ENCODE measurements around the gene LY6G5B.

Gene LY6G5B

GRCh38 chr6:31633447-31633846 lies 36.3 kb upstream of the LY6G5B start:
- TF ChIP-seq CTCF (IDR thresholded peaks at IDR 0.05; ENCODE audit: borderline replicate concordance, insufficient read depth, low read depth, low read length): no peak
- no peak overlapping the region for H3K4me3 ChIP-seq (ENCODE audit: low read depth, low read length)

DNA sequence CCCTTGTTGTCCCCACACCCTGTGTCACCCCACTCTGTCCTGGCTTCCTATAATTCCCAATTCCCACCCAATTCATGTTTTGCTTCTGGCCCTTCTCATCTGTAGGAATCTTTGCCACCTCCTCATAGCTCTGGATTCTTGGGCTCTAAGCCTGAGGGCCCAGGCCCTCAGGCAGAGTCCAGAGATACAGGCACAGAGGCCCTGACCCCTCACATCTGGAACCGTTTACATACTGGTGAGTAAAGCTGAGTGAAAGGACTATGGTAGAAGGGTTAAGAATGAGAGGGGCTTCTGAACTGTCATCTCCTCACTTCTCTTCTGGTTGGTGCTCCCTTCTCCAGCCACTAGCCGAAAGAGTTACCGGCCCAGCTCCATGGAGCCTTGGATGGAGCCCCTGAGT lies 35.6 kb upstream of the LY6G5B start:
- H3K4me3 ChIP-seq (ENCODE audit: low read depth, low read length): no peak overlapping the region
- TF ChIP-seq CTCF (IDR thresholded peaks at IDR 0.05; ENCODE audit: borderline replicate concordance, insufficient read depth, low read depth, low read length): no peak

DNA sequence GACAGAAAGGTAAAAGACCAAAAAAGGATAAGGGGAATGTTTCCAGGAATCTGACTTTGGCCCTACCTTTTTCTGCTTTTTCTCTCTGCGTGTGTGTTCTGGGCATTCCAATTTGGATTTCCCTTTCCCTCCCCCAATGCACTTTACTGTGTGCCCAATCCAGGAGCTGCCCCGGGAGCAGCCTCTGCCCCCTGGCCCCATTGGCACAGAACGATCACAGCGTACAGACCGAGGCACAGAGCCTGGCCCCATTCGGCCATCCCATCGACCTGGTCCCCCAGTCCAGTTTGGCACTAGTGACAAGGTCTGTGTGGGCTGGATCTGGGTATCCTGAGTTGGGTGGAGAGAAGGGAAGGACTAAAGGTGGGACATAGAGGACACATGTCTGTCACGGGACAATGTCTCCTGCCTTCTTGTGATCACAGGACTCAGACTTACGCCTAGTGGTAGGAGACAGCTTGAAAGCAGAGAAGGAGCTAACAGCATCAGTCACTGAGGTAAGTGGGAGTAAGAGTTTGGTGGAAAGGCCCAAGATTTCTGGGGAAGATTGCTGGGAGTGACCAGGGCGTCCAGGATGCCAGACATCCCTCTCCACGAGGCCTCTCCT lies 34.7 kb upstream of the LY6G5B start:
- TF ChIP-seq CTCF (IDR thresholded peaks at IDR 0.05; ENCODE audit: borderline replicate concordance, insufficient read depth, low read depth, low read length): no peak

DNA sequence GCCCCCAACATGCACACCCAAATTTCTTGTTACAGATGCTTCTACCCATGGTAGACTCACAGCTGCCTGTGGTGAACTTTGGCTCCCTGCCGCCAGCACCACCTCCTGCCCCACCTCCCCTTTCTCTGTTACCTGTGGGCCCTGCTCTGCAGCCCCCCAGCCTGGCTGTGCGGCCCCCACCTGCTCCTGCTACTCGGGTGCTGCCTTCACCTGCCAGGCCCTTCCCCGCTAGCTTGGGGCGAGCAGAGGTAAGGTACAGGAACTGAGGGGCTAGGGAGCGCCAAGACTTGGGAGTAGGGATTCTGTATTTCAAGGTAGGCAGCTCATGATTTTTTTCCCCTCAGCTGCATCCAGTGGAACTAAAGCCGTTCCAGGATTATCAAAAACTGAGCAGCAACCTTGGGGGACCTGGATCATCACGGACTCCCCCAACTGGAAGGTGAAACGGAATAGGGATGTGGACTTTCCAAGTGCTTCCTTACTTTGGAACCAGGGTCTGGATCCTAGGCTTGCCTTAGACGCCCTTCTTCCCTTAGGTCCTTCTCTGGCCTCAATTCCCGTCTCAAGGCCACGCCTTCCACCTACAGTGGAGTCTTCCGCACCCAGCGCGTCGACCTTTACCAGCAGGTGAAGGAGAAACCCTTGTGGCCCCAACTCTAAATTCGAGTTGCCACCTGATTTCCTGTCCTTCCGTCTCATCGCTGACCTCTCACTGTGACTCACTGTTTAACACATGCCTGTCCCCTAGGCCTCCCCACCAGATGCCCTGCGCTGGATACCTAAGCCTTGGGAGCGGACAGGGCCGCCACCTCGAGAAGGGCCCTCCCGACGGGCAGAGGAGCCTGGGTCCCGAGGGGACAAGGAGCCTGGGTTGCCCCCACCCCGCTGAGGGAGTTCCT lies 32.8 kb upstream of the LY6G5B start:
- TF ChIP-seq CTCF (IDR thresholded peaks at IDR 0.05; ENCODE audit: borderline replicate concordance, insufficient read depth, low read depth, low read length): no peak

More for the DNA sequence above, 34.7 kb upstream of the LY6G5B start:
- no peak overlapping the region for H3K4me3 ChIP-seq (ENCODE audit: low read depth, low read length)

GRCh38 chr6:31639043-31639442 lies 30.7 kb upstream of the LY6G5B start:
- no peak for TF ChIP-seq CTCF (IDR thresholded peaks at IDR 0.05; ENCODE audit: borderline replicate concordance, insufficient read depth, low read depth, low read length)
- no peak overlapping the region for H3K4me3 ChIP-seq (ENCODE audit: low read depth, low read length)

More for the DNA sequence above, 32.8 kb upstream of the LY6G5B start:
- H3K4me3 ChIP-seq (ENCODE audit: low read depth, low read length): no peak overlapping the region

GRCh38 chr6:31639449-31639861 lies 30.3 kb upstream of the LY6G5B start:
- H3K4me3 ChIP-seq (ENCODE audit: low read depth, low read length): no peak overlapping the region
- TF ChIP-seq CTCF (IDR thresholded peaks at IDR 0.05; ENCODE audit: borderline replicate concordance, insufficient read depth, low read depth, low read length): no peak

- no peak overlapping the region for H3K4me3 ChIP-seq (ENCODE audit: low read depth, low read length)
- TF ChIP-seq CTCF (IDR thresholded peaks at IDR 0.05; ENCODE audit: borderline replicate concordance, insufficient read depth, low read depth, low read length): no peak
Observed at GRCh38 chr6:31640612-31641011, 29.2 kb upstream of the LY6G5B start.

Measured in GM12875 (cell line).